T-helper 22 cell (primary cell): ENCODE data around the gene GMPPB.
"Not testable (repeated sequence)": the region's sequence is repeated elsewhere in the genome, so short reads cannot be mapped to it uniquely, and the experiment has no call there.

Experiments
- DNase-seq: peaks from one replicate; pipeline ENCODE4 v3.0.0-alpha.2; 2020; ENCODE audit warnings: low read depth

GMPPB gene

DNA sequence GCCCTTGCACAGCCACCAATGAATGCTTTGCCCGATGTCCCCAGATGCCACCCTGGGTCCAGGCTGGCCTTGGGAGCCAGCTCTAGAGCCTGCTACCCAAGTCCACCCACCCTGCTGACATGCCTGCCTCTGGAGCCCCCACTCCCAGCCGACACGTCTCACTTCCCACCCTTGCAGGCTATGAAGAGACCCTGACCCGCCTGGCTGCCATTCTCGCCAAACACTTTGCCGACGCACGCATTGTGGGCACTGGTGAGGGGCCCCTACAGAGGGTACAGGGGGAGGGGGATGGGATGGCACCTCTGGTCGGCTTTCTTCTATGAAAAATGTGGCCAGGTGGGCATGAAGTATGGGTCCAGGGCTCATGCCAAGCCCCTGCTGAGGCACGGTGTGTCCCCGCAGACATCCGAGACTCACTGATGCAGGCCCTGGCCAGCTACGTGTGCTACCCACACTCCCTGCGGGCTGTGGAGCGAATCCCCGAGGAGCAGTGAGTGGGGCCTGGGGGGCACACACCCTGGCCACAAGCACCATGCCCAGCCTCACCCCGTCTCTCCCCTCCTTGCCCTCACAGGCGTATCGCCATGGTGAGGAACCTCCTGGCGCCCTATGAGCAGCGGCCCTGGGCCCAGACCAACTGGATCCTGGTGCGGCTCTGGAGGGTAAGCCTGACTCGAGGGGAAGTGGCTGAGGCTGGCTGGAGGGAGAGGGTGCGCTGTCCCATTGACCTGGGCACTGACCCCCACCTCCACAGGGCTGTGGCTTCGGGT lies 10.2 kb downstream of the GMPPB start:
- DNase-seq = no peak

DNA sequence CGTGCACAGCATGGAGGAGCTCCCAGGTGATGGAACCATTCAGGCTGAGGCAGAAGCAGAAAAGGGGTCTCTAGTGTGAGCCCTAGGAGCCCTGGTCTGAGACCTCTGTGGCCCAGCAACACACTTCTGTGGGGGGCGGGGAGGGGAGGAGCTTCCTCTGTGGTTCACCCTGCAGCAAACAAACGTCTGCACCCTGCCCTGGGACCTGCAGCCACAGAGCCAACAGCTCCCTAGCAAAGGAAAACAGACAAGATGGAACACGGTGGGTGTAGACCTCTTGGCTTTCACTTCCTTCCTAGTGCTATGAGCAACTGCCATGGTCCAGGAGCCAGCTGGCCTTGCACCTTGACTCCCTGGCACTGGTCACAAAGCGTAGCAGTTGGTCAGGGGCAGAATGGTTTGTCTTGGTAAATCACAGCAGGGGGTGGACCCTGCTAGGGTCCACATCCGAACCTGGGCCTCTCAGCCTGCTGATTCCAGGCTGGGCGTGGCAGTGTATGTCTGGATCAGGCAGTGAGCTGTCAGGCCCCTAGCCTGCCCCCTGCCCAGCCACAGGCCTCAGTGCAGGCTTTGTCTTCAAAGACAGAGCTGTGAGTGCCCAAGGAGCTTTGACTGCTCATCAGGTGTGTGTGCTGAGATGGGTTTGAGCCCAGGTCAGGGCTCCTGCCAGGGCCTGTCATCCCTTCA lies 11.0 kb downstream of the GMPPB start:
- DNase-seq = no peak

DNA sequence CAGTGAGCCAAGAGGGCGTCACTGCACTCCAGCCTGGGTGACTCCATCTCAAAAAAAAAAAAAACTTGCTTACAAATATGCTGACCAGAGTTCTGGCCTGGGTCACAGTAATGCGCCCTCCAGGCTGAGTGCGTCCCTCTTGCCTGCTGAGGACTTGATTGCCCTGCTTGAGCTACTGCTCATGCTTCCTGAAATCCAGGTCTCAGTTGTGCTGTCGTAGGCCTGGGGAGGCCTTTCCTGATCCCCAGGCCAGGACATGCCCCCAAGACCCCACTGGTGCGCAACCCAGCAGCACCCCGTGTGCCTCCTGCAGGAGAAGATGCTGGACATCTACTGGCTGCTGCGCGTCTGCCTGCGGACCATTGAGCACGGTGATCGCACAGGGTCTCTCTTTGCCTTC lies 11.6 kb downstream of the GMPPB start:
- DNase-seq = no peak

DNA sequence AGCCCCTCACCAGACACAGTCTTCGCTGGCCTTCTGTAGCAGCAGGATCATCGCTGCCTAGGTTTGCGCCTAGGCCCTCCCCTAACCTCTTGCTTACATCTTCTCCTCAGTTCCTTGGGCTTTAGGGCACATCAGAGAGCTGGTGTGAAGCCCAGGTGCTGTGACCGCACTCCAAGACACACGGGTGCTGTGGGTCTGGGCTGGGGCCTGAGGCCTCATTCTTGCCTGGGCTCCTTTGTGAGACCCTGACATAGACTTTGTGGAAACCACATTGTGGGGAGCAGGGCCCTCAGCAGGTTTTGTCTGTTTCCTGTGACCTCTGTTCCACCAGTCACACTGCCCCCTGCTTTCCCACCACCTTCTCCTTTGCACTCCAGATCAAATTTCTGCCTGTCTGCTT lies 12.3 kb downstream of the GMPPB start:
- no peak for DNase-seq

DNA sequence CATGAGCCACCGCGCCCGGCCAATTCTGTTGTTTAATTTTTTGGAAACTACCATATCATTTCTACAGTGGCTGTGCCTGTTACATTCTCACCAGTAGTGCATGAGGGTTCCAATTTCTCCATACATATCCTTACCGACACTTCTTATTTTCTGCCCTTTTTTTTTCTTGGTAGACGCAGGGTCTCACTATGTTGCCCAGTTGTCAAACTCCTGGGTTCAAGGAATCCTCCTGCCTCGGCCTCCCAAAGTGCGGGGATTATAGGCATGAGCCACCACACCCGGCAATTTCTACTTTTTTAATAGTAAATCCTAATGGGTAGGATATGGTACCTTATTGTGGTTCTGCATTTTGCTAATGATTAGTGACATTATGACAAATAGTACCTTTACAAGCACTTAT lies 13.9 kb downstream of the GMPPB start:
- DNase-seq = no peak

DNA sequence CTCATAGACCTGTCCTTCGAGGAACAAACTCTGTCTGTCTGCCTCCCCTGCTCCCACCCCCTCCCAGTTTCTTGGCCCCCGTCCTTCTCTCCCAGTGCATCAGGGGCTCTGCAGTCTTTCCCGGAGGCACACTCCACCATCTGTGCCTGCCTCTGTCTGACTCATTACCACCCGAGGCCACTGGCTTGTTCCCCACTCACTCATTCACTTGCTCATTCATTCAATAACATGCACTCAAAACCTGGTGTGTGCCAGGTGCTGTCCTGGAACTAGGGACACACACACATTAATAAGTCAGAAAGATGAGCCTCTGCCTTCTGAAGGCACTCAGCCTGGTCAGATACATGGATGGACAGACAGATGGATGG lies 16.7 kb downstream of the GMPPB start:
- no peak for DNase-seq

DNA sequence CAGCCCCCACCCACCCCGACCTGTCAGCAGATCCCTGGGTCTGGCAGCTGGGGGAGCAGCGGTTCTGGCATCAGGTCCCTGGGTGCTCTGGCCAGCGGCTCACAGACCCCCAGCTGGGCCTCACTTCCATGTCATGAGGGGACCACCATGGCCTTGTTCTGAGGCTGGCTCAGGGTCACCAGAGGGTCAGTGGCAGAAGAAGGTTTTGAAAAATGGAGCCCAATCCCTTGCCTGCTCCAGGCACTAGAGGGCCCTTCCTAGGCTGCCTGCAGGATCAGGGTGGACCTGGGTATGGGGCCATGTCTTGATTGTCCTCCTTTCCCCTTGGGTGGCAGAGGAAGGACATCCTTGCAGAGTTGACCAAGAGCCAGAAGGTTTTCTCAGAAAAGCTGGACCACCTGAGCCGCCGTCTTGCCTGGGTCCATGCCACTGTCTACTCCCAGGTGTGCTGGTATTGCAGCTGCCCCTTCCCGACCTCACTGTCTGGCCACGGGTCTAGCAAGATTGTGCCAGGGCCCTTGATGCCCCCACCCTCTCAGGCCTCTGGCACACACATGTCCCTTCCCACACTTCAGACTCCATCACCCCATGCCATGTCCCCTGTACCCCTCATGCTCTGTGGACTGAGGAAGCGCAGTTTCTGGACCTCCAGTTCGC lies 17.2 kb downstream of the GMPPB start:
- DNase-seq = no peak

DNA sequence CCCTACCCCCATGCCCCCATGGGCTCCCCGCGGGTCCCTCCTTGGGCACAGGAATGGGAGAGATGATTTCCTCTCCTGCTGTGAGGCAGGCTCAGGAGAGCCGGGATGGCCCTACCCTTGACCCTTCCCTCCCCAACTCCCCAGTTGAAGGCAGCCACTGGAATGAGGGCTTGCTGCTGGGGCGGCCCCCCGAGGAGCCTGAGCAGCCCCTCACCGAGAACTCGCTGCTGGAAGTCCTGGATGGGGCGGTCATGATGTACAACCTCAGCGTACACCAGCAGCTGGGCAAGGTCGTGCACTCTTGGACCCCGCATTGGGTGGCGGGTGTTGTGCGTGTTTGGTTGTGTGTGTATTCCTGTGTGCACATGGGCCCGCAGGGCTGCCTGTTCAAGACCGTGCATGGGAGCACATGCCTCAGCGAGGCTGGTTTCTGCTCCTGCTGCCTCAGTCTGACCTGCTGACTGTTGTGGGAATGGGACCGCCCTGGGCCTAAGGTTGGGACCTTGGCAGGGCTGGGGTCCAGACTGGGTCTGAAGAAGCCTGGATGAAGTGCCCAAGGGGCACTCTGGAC lies 18.3 kb downstream of the GMPPB start:
- DNase-seq = no peak

DNA sequence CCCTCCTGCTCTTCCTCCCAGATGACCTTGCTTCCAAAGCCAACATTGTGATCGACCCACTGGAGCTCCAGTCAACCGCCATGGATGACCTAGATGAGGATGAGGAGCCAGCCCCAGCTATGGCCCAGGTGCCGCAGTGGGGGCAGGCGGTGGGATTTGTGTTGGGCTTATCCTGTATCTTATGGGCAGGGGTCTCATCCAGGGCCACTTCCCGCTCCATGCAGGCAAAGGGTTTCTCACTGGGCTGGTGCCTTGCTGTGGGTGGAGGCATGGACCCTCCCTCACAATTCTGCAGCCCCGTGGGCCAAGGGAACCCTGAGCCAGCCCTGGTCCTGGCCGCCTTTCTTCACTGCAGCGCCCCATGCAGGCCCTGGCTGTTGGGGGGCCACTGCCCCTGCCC lies 19.1 kb downstream of the GMPPB start:
- no peak for DNase-seq

DNA sequence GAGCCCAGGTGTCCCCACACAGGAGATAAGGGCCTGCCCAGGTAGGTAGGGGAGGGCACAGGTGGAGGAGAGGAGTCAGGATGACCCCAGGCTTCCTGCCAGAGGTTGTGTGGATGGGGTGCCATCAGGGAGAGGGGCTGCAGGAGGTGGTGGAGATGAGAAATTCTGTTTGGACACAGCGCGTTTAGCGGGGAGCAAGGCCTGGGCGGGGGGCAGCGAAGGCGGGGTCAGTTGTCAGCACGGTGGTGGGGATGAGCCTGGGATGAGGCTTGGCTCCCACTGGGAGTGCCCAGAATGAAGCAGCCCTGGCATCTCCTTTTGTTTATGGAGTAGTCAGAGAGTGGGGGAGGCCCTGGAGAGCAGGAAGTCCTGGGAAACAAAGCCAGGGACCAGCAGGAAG lies 19.8 kb downstream of the GMPPB start:
- DNase-seq = no peak

DNA sequence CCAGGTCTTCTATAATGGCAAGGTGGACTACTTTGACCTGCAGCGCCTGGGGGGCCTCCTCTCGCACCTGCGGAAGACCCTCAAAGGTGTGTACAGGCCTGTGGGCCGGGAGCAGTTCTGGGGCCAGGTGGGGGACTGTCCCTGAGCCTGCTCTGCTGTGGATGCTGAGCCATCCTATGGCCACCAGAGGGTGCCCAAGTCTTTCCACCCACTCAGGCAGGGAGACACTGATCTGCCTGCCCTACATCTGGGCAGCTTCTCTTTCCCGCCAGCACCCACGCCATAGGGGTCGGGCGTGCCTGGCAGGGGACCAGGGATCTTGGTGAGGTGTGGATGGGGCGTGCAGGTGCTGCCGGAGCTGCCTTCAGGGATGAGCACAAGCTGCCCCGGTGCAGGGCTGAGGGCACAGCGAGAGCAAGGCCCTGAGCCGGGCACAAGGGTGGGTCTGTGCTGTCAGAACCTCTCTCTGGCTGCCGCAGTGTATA lies 20.3 kb downstream of the GMPPB start:
- DNase-seq = peak; percentile 17

DNA sequence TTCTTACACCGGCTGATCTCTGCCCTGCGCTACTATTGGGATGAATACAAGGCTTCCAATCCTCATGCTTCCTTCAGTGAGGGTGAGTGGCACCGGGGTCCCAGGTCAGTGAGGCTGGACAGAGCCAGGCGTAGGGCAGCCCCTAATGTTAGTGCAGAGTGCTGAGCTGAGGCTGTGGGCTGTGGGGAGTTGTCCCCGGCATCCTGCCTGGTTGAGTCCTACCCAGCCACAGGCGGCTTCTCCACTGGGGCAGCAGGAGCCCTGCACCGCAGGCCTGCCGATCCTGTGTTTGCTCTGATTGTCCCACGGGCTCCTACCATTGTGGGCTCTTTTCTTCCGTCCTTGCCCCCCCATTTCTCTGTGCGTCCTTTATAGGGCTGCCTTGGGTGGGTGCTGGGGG lies 21.1 kb downstream of the GMPPB start:
- DNase-seq = no peak

DNA sequence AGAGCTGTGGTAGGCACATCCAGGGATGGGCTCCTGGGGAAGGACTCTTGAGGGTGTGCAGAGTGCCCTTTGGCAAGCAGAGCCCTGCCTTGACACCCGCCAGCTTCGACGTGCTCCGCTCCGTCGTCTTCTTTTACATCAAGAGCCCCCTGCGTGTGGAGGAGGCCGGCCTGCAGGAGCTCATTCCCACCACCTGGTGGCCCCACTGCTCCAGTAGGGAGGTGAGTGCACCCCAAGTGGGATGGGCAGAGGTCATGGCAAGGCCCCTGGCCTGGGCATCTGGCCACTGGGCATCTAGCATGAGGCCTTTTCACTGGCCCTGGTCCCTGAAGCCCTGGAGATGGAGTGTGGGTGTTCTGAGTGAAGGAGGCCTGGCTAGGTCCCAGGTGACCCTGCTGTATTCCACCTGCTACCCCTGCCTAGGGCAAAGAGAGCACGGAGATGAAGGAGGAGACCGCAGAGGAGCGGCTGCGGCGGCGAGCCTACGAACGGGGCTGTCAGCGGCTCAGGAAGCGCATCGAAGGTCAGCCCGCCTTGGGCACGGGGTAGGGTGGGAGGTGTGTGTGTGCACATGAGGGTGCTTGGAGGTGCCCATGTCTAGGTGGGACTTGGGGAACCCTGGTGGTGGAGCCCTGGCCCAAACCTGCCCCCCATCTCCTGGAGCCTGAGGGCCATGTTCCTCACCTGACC lies 22.2 kb downstream of the GMPPB start:
- DNase-seq = no peak

DNA sequence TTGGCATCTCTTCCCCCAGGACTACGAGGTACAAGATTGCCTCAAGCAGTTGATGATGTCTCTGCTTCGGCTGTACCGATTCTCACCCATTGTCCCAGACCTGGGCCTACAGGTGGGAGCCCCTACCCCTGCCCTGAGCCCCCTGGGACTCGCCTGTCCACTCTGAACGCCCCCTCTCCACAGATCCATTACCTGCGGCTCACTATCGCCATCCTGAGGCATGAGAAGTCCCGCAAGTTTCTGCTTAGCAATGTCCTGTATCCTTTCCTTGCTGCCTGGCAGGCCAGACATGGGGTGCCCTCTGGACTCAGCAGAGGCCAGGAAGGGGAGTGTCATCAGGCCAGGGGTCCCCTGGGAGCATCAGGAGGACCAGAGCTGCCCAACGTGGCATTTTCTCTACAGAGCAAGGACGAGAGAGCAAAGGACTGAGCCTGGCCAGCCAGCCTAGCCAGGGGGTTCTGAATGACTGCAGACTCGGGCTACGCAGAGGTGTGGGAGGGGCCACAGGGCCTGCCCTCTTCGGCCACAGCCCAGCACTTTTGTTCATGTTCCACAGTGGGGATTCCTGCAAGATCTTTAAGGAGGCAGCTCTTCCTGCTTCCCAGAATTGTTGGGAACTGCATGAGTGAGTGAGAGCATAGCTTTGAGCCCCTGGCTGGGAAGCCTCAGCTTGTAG lies 23.2 kb downstream of the GMPPB start:
- DNase-seq = no peak

DNA sequence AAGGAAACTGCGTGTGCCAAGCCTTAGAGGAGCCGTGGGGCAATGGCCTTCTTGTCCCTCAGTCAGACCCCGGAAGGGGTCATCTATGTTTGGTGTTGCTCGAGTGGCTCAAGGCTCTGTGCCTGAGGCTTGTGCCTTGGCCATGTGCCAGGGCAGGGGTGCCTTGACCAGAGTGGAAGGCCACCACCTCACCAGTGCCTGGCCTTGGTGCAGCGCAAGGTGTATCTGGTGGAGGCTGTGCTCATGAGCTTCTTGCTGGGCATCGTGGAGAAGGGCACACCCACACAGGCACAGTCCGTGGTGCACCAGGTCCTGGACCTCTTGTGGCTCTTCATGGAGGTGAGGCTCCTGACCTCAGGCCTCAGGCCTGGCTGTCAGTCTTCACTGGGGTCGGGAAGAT lies 23.7 kb downstream of the GMPPB start:
- no peak for DNase-seq

DNA sequence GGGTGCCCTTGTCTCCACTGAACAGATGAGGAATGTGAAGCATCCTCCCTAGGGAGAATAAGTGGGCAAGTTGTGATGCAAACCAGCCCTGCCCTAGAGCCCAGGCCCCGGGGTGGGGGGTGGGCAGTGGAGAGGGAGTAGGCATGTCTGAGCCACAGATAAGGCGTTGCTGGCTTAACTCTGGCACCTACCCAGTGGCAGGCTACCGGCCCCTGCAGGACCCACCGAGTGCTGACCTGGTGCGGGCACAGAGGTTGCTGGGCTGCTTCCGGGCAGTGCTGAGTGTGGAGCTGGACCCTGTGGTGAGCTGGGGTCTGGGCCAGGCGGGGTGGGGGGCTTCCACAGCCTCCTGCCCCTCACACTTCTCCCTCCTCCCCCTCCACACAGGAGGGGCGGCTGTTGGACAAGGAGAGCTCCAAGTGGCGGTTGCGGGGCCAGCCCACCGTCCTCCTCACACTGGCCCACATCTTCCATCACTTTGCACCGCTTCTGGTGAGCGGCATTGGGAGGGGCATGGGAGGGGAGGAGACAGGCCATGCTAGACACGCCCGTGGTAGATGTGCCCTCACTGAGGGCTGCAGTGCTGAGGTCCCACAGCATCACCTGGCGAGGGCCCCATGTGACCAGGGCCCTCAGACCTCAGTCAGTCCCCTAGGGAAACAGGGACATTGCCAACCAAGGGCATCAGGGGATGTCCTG lies 24.3 kb downstream of the GMPPB start:
- DNase-seq = no peak

DNA sequence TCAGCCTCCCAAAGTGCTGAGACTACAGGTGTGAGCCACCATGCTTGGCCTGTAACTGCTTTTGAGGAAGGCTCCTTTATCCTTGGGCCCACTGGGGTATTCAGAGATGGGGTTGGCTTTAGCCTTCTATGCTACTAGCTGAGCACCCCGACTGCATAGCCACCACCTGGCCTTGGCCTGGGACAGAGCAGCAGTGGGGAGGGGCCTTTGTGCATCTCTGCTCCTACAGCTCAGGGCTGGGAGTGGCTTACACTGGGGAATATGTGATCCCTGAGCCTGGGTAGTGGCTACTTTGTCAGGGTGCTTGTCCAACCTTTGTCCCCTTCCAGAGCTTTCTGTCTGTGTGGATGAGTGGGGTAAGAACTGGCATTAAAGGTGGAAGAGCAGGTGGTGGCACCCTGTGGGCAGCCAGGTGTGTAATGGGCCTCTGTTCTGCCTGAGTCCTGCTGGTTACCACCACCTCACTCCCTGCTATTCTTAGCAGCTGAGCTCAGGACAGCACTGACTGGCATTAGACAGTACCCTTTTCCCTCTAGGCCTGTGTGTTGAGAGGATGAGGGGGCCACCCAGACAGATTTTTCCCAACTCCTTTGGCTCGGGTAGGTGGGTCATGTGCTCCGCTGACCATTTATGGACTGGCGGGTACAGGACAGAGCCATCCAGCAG lies 28.3 kb downstream of the GMPPB start:
- DNase-seq = not testable (repeated sequence)

DNA sequence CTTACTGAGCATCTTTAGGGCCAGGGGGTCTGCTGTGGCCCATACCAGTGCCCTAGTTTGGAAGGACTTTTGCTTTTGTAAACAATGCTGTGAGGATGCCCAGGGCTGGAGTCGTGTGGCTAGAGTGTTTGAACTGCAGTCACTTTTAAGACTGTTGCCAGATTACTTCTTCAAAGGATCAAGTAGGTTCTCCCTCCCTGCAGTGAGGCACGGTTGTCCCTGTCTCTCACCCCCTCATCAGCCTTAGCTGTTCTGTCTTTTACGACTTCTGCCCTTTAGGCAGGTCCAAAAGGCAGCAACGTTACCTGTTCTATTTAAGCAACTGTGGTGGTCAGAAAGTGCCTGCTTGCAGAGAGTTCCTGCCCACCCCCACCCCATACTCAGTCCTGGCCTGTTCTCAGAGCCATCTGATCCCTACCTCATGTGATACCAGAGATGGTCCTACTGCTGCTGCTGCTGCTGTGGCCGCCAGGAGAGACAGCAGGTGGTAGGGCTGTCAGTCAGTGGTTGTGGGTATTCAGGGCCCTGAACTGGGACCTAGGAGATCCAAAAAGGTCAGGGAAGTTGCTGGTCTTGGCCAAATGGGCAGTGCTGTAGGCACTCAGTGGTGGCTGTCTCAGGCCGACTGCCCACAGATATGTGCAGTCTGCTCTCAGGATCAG lies 29.2 kb downstream of the GMPPB start:
- DNase-seq = not testable (repeated sequence)

DNA sequence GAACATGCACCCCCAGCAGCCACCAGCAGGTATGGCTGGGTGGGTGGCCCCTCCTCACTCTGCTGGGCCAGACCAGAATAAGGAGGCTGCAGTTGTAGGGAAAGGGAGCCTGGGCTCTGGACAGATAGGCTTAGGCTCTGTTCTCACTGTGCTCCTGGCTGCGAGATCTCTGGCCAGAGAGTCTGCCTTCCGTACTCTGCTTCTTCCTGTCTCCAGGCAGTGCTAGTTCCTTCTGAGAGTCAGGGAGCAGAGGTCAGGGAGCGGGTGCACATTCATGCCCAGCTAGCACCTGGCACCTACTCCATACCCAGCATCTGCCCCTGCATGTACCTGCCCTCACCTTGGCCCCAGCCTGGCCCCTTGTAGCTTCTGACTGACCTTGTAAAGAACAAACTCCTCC lies 32.3 kb downstream of the GMPPB start:
- not testable (repeated sequence) for DNase-seq

DNA sequence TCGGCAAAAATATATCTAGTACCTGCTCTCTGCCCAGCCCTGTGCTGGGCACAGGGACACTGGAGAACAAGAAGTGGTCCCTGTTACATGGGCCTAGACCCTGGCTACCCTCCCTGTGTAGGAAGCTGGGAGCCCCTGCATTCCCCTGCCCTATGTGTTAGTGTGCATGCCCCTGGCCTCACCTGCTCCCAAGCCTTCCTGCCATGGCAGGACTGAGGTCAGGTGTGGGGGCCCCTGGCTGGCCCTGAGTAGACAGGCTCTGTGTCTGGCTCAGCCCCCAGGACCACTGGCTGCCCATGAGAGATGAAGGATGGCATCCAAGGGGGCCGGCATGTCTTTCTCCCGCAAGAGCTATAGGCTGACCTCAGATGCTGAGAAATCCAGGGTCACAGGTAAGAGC lies 32.9 kb downstream of the GMPPB start:
- DNase-seq = not testable (repeated sequence)
